Gastroesophageal sphincter (tissue), 4 donors: ENCODE results near the gene PRDM13. TPM values are rescaled to one million over a fixed set of nuclear protein-coding genes. Genes with fewer than 3 reads are reported as not detected.

ENCODE experiments used
- ATAC-seq: fragments of 150-250 bp; one replicate; pipeline ENCODE4 v1.9.1; 2016; ENCODE audit warnings: mild to moderate bottlenecking, moderate library complexity
- H3K27ac ChIP-seq, 4 donors: fragments of 200-600 bp; sonication (generic) in 3 of 4; 1 replicate in 3 of 4; 2 replicates in 1 of 4; pipeline ENCODE4 v1.5.1; 2016 to 2019
- H3K27me3 ChIP-seq: fragments of 200-600 bp; sonication (generic); one replicate; pipeline ENCODE4 v1.5.1; 2019
- H3K36me3 ChIP-seq, 2 donors: fragments of 200-600 bp; sonication (generic); one replicate each; pipeline ENCODE4 v1.5.1; 2019; ENCODE audit warnings: control low read depth in 1 of 2
- H3K4me1 ChIP-seq, 3 donors: fragments of 200-600 bp; sonication (generic); 1 replicate in 2 of 3; 2 replicates in 1 of 3; pipeline ENCODE4 v1.5.1; 2016 to 2019; ENCODE audit warnings: control low read depth in 2 of 3
- H3K4me3 ChIP-seq, 2 donors: fragments of 200-600 bp; sonication (generic); one replicate each; pipeline ENCODE4 v1.5.1; 2019; ENCODE audit warnings: mild to moderate bottlenecking in 1 of 2, moderate library complexity in 1 of 2
- H3K9me3 ChIP-seq, 3 donors: fragments of 200-600 bp; sonication (generic); one replicate each; pipeline ENCODE4 v1.5.1; 2017 to 2019; ENCODE audit warnings: control low read depth in 2 of 3
- CTCF ChIP-seq, 4 experiments: fragments of 200-600 bp in 2 of 4; fragments of 450-650 bp in 2 of 4; sonication (generic) in 1 of 4; IDR thresholded peaks; one replicate each; pipeline ENCODE4 v1.5.1; 2017 to 2019; ENCODE audit warnings: antibody characterized with exemption in 4 of 4, mild to moderate bottlenecking in 2 of 4, moderate library complexity in 2 of 4
- EP300 ChIP-seq: sonication (generic); formaldehyde crosslinking; IDR thresholded peaks from one replicate; pipeline ENCODE4 v1.6.1; 2017; ENCODE audit warnings: antibody characterized with exemption, mild to moderate bottlenecking
- POLR2A ChIP-seq, 2 donors: fragments of 450-650 bp; IDR thresholded peaks; one replicate each; pipeline ENCODE4 v1.6.1; 2017; ENCODE audit warnings: antibody characterized with exemption in 2 of 2, mild to moderate bottlenecking in 2 of 2, moderate library complexity in 1 of 2
- POLR2AphosphoS5 ChIP-seq: sonication (generic); formaldehyde crosslinking; IDR thresholded peaks from one replicate; pipeline ENCODE4 v1.6.1; 2017; ENCODE audit warnings: antibody characterized with exemption
- WGBS, 2 donors: methylation state at CpG; one replicate each; pipeline ENCODE4 v1.1.5; 2018; ENCODE audit warnings: low coverage in 1 of 2; 5-methylcytosine and 5-hydroxymethylcytosine counted together
- total RNA-seq, 4 donors: library from RNA; depleted of rRNA; stranded (reverse); fragments of >200 nt; gene quantifications; one replicate each; pipeline ENCODE4 v1.1.0, GENCODE V29; 2016

The PRDM13 gene
- total RNA-seq, 4 donors from 2014 or later = not detected

GRCh38 chr6:99568103-99568933 is 38.3 kb upstream of the PRDM13 start, which contains the start of gene CCNC:
Gene CCNC, minus strand, starts transcription at chr6:99568660. Its CDS starts 133 bp downstream, at chr6:99568527.
- ATAC-seq = peak; percentile 99
- Histone ChIP-seq H3K9me3 (no peaks in the 10 kb centered on the region), H3K4me1 (peaks cover 0 to 17% (median 4%) of the 10 kb centered on the region in 3 donors), H3K27me3 (no peaks in the 10 kb centered on the region), H3K27ac (peak within 1 kb of the TSS; percentile 21 to 86 (median 82)), H3K36me3 (no peaks in the 10 kb centered on the region), H3K4me3 (peak within 1 kb of the TSS; percentile 74 to 95)
- 0% methylated on average over 5 to 6 of the region's 64 CpGs for WGBS, 2 donors
- TF ChIP-seq POLR2A (IDR thresholded peaks at IDR 0.05) (peak; percentile 39 to 59), EP300 (no peak), CTCF (IDR thresholded peaks at IDR 0.05) (no peak), POLR2AphosphoS5 (peak; percentile 86)

- no peak for ATAC-seq
- Histone ChIP-seq H3K27ac (no peak overlapping the region), H3K4me3 (no peak overlapping the region), H3K27me3 (no peaks in the 10 kb centered on the region), H3K36me3 (peaks cover 0 to 8% of the 10 kb centered on the region in 2 donors), H3K4me1 (no peaks in the 10 kb centered on the region), H3K9me3 (no peaks in the 10 kb centered on the region)
- no peak for TF ChIP-seq POLR2A (IDR thresholded peaks at IDR 0.05)
- TF ChIP-seq CTCF (IDR thresholded peaks at IDR 0.05) = no peak
- no peak for TF ChIP-seq POLR2AphosphoS5
- no peak for TF ChIP-seq EP300
- WGBS, 2 donors = 81 to 96% methylated on average over 2 of the region's 2 CpGs
Measured at GRCh38 chr6:99573980-99574617, 32.5 kb upstream of the PRDM13 start.

- whole genome bisulfite sequencing, 2 donors = 86 to 100% methylated on average over 1 to 2 of the region's 2 CpGs
- no peaks in the 10 kb centered on the region for H3K27me3 ChIP-seq
- TF ChIP-seq POLR2AphosphoS5 = no peak
- no peak for TF ChIP-seq EP300
- TF ChIP-seq CTCF (IDR thresholded peaks at IDR 0.05) = no peak
- no peak for TF ChIP-seq POLR2A (IDR thresholded peaks at IDR 0.05)
- H3K4me1 ChIP-seq = no peaks in the 10 kb centered on the region
- ATAC-seq = no peak
- H3K27ac ChIP-seq = no peak overlapping the region
- H3K4me3 ChIP-seq = no peak overlapping the region
- peaks cover 0 to 8% of the 10 kb centered on the region in 2 donors for H3K36me3 ChIP-seq
- H3K9me3 ChIP-seq = no peaks in the 10 kb centered on the region
Measured at GRCh38 chr6:99575544-99576227, 30.9 kb upstream of the PRDM13 start.

- ATAC-seq = no peak
- Histone ChIP-seq H3K27me3 (peaks cover 12% of the 10 kb centered on the region), H3K36me3 (peaks cover 0 to 8% of the 10 kb centered on the region in 2 donors), H3K4me3 (no peak overlapping the region), H3K27ac (no peak overlapping the region), H3K9me3 (no peaks in the 10 kb centered on the region), H3K4me1 (no peaks in the 10 kb centered on the region)
- no peak for TF ChIP-seq POLR2AphosphoS5
- TF ChIP-seq POLR2A (IDR thresholded peaks at IDR 0.05) = no peak
- TF ChIP-seq EP300 = no peak
- no peak for TF ChIP-seq CTCF (IDR thresholded peaks at IDR 0.05)
- 83 to 86% methylated on average over 1 to 3 of the region's 4 CpGs for WGBS, 2 donors
Measured at GRCh38 chr6:99579781-99580180, 26.9 kb upstream of the PRDM13 start.
